Adrenal gland (tissue), 19 donors: ENCODE data around the gene TMEM242. TPM values are rescaled to one million over a fixed set of nuclear protein-coding genes. Genes with fewer than 3 reads are reported as not detected.
A peak's percentile ranks its signal among the peaks of the same experiment; 100 is the strongest.

Experiments used
- DNase-seq, 7 donors: peaks; one replicate each; pipeline ENCODE4 v3.0.0-alpha.2; 2019 to 2020
- H3K27ac ChIP-seq, 5 donors: fragments of 200-600 bp; sonication (generic) in 4 of 5; 1 replicate in 3 of 5; 2 replicates in 2 of 5; pipeline versions ENCODE4 v1.5.1 to v1.8.0; 2016 to 2020; ENCODE audit warnings: mild to moderate bottlenecking in 1 of 5
- H3K27me3 ChIP-seq: fragments of 200-600 bp; 2 replicates; pipeline ENCODE4 v1.8.0; 2021
- H3K36me3 ChIP-seq, 2 donors: fragments of 200-600 bp; replicated peaks in 1 of 2; 1 replicate in 1 of 2; 2 replicates in 1 of 2; pipeline versions ENCODE4 v1.5.1 to v1.8.0; 2018 to 2022
- H3K4me1 ChIP-seq, 2 donors: fragments of 200-600 bp; replicated peaks in 1 of 2; 1 replicate in 1 of 2; 2 replicates in 1 of 2; pipeline versions ENCODE4 v1.5.1 to v1.8.0; 2018 to 2021
- H3K4me3 ChIP-seq, 4 donors: fragments of 200-600 bp; sonication (generic) in 3 of 4; one replicate each; pipeline ENCODE4 v1.5.1; 2016 to 2018
- H3K9me3 ChIP-seq, 3 donors: fragments of 200-600 bp; sonication (generic) in 1 of 3; replicated peaks in 1 of 3; 1 replicate in 2 of 3; 2 replicates in 1 of 3; pipeline versions ENCODE4 v1.5.1 to v1.8.0; 2016 to 2021
- CTCF ChIP-seq, 6 experiments: fragments of 450-650 bp in 4 of 6; fragments of 200-600 bp in 2 of 6; sonication (generic) in 1 of 6; IDR thresholded peaks; 1 replicate in 5 of 6; 2 replicates in 1 of 6; pipeline versions ENCODE4 v1.5.1 to v1.8.0; 2016 to 2021; ENCODE audit warnings: antibody characterized with exemption in 6 of 6, mild to moderate bottlenecking in 2 of 6, moderate library complexity in 1 of 6
- POLR2A ChIP-seq, 2 donors: fragments of 450-650 bp; IDR thresholded peaks; one replicate each; pipeline ENCODE4 v1.6.1; 2017; ENCODE audit warnings: antibody characterized with exemption in 2 of 2, mild to moderate bottlenecking in 2 of 2, moderate library complexity in 1 of 2
- WGBS, 4 donors: extraction: QIAGEN DNeasy Blood & Tissue Kit in 2 of 4; methylation state at CpG; one replicate each; pipeline versions ENCODE4 v1.1.5 to v1.1.7; 2013 to 2017; 5-methylcytosine and 5-hydroxymethylcytosine counted together
- intact Hi-C, 2 donors: fragments of 100-400 bp; cut with DNase I; formaldehyde crosslinking; loops; one replicate each; pipeline versions ENCODE4 v1.14.1 to v1.15.0; 2022 to 2023
- long read RNA-seq, 10 donors: library from polyadenylated mRNA in 3 of 10; unstranded in 2 of 10; stranded (forward) in 1 of 10; transcript quantifications; one replicate each; pipeline ENCODE4 v2.0.0 and lab custom pipeline, GENCODE V29; 2021 to 2026
- polyA plus RNA-seq, 3 donors: library from polyadenylated mRNA; stranded (reverse); fragments of 200-250 nt in 2 of 3; fragments of 350-450 nt in 1 of 3; fragmentation: Illumina TruSeq in 1 of 3; extraction: RNeasy Lipid Tissue Mini Kit (QIAGEN cat#74804) in 1 of 3; gene quantifications; one replicate each; pipeline ENCODE4 v1.2.3, GENCODE V29; 2013 to 2014
- total RNA-seq, 9 donors: library from RNA; depleted of rRNA in 4 of 9; stranded (reverse); fragments of >200 nt in 4 of 9; fragments of 120-200 nt in 1 of 9; fragmentation: NEBNext Ultra II Directional in 1 of 9; extraction: Animal tissue kit (Norgen Biotek cat#: 25700) in 1 of 9; gene quantifications; one replicate each; pipeline versions ENCODE4 v1.1.0 to v1.2.4, GENCODE V29; 2013 to 2023
- donor health status: healthy with polysubstance abuse.
- donor health status: Bipolar disorder and iron deficiency.
- donor health status: DM: yes; HTN: yes; CAD: no.
- donor health status: DM: no; HTN: no; CAD: no.
- donor health status: DM: no; HTN: no; CAD: no.
- donor health status: DM: yes; HTN: yes; CAD: no.

TMEM242 gene
- total RNA-seq: 10 to 100 TPM in 5 of 9 donors, 1 to 10 TPM in 4; 7.7 to 17.2 (median 15.4) TPM
- 10 to 100 TPM in 1 of 3 donors, 1 to 10 TPM in 2; 7.4 to 16.2 (median 8.2) TPM for polyA plus RNA-seq
- long read RNA-seq, donor 1, full-length matches to known transcripts: 31 of 43 reads
- long read RNA-seq, donor 1, partial matches to known transcripts: 12 of 43 reads
- long read RNA-seq, donor 1, other reads (novel, unspliced or antisense): 0 of 43 reads
- long read RNA-seq, donor 2, full-length matches to known transcripts: 12 of 19 reads
- long read RNA-seq, donor 2, partial matches to known transcripts: 7 of 19 reads
- long read RNA-seq, donor 2, other reads (novel, unspliced or antisense): 0 of 19 reads
- long read RNA-seq, donor 3, full-length matches to known transcripts: 17 of 23 reads
- long read RNA-seq, donor 3, partial matches to known transcripts: 6 of 23 reads
- long read RNA-seq, donor 3, other reads (novel, unspliced or antisense): 0 of 23 reads
- long read RNA-seq, donor 4, full-length matches to known transcripts: 28 of 29 reads
- long read RNA-seq, donor 4, partial matches to known transcripts: 0 of 29 reads
- long read RNA-seq, donor 4, other reads (novel, unspliced or antisense): 1 of 29 reads
- long read RNA-seq, donor 5, full-length matches to known transcripts: 25 of 28 reads
- long read RNA-seq, donor 5, partial matches to known transcripts: 0 of 28 reads
- long read RNA-seq, donor 5, other reads (novel, unspliced or antisense): 3 of 28 reads
- long read RNA-seq, donor 6, full-length matches to known transcripts: 15 of 16 reads
- long read RNA-seq, donor 6, partial matches to known transcripts: 1 of 16 reads
- long read RNA-seq, donor 6, other reads (novel, unspliced or antisense): 0 of 16 reads
- long read RNA-seq, donor 7, full-length matches to known transcripts: 17 of 28 reads
- long read RNA-seq, donor 7, partial matches to known transcripts: 11 of 28 reads
- long read RNA-seq, donor 7, other reads (novel, unspliced or antisense): 0 of 28 reads
- long read RNA-seq, donor 8, full-length matches to known transcripts: 18 of 30 reads
- long read RNA-seq, donor 8, partial matches to known transcripts: 12 of 30 reads
- long read RNA-seq, donor 8, other reads (novel, unspliced or antisense): 0 of 30 reads
- long read RNA-seq, donor 9, full-length matches to known transcripts: 20 of 27 reads
- long read RNA-seq, donor 9, partial matches to known transcripts: 7 of 27 reads
- long read RNA-seq, donor 9, other reads (novel, unspliced or antisense): 0 of 27 reads
- long read RNA-seq, donor 10, full-length matches to known transcripts: 8 of 8 reads
- long read RNA-seq, donor 10, partial matches to known transcripts: 0 of 8 reads
- long read RNA-seq, donor 10, other reads (novel, unspliced or antisense): 0 of 8 reads

- peak within 1 kb of the TSS; percentile 87 to 99 (median 94) for H3K27ac ChIP-seq
- H3K4me3 ChIP-seq: peak within 1 kb of the TSS; percentile 35 to 85 (median 58)
- TF ChIP-seq POLR2A (IDR thresholded peaks at IDR 0.05) (peak; percentile 87 to 92), CTCF (IDR thresholded peaks at IDR 0.05) (peak; percentile 12 to 48 (median 39))
- intact Hi-C loops: no loop called here
- H3K4me1 ChIP-seq: peaks cover 8% of the 10 kb centered on the region in 2 donors
- peaks cover 0 to 5% of the 10 kb centered on the region in 2 donors for H3K36me3 ChIP-seq
- peak; percentile 92 to 96 (median 93) for DNase-seq
- no peaks in the 10 kb centered on the region for H3K27me3 ChIP-seq
- WGBS, 4 donors: 0% methylated on average over 17 to 42 of the region's 42 CpGs
- H3K9me3 ChIP-seq: no peaks in the 10 kb centered on the region
Observed at GRCh38 chr6:157323255-157323965, at the start of gene TMEM242. Gene TMEM242, minus strand, starts transcription at chr6:157323519. Its CDS starts 20 bp downstream, at chr6:157323499.

GRCh38 chr6:157372501-157373280, 49.4 kb upstream of the TMEM242 start:
- intact Hi-C loops: no loop called here
- Histone ChIP-seq H3K4me1 (no peaks in the 10 kb centered on the region), H3K4me3 (no peak overlapping the region), H3K27me3 (no peaks in the 10 kb centered on the region), H3K9me3 (no peaks in the 10 kb centered on the region), H3K36me3 (no peaks in the 10 kb centered on the region), H3K27ac (no peak overlapping the region)
- DNase-seq: no peak
- TF ChIP-seq CTCF (IDR thresholded peaks at IDR 0.05): no peak
- WGBS, 4 donors: 83 to 90% (median 86%) methylated on average over 10 of the region's 10 CpGs

- intact Hi-C loops: no loop called here
- no peaks in the 10 kb centered on the region for H3K4me1 ChIP-seq
Observed at GRCh38 chr6:157370755-157371154, 47.4 kb upstream of the TMEM242 start.

More at GRCh38 chr6:157370755-157371154, 47.4 kb upstream of the TMEM242 start:
- no peak for DNase-seq
- H3K4me3 ChIP-seq: no peak overlapping the region
- 70 to 83% (median 80%) methylated on average over 1 of the region's 1 CpG for WGBS, 4 donors
- H3K36me3 ChIP-seq: no peaks in the 10 kb centered on the region
- H3K27me3 ChIP-seq: peaks cover 5% of the 10 kb centered on the region
- no peak overlapping the region for H3K27ac ChIP-seq
- TF ChIP-seq CTCF (IDR thresholded peaks at IDR 0.05) (no peak), POLR2A (IDR thresholded peaks at IDR 0.05) (no peak)
- no peaks in the 10 kb centered on the region for H3K9me3 ChIP-seq
